ENCODE data around the gene PCCB. TPM values are rescaled to one million over a fixed set of nuclear protein-coding genes. Genes with fewer than 3 reads are reported as not detected.

The PCCB gene
- total RNA-seq, 4 donors from 2014 or later, result 12.9 to 42.8 (median 17.2) TPM

GRCh38 chr3:136311261-136311660 is 61.1 kb downstream of the PCCB start:
- Histone ChIP-seq H3K36me3 (no peaks in the 10 kb centered on the region), H3K9me3 (no peaks in the 10 kb centered on the region), H3K27ac (no peak overlapping the region), H3K4me1 (no peaks in the 10 kb centered on the region), H3K4me3 (no peak overlapping the region), H3K27me3 (no peaks in the 10 kb centered on the region)
- TF ChIP-seq, protein P1, sequence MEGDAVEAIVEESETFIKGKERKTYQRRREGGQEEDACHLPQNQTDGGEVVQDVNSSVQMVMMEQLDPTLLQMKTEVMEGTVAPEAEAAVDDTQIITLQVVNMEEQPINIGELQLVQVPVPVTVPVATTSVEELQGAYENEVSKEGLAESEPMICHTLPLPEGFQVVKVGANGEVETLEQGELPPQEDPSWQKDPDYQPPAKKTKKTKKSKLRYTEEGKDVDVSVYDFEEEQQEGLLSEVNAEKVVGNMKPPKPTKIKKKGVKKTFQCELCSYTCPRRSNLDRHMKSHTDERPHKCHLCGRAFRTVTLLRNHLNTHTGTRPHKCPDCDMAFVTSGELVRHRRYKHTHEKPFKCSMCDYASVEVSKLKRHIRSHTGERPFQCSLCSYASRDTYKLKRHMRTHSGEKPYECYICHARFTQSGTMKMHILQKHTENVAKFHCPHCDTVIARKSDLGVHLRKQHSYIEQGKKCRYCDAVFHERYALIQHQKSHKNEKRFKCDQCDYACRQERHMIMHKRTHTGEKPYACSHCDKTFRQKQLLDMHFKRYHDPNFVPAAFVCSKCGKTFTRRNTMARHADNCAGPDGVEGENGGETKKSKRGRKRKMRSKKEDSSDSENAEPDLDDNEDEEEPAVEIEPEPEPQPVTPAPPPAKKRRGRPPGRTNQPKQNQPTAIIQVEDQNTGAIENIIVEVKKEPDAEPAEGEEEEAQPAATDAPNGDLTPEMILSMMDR (IDR thresholded peaks at IDR 0.05), result no peak
- no peak for DNase-seq
- intact Hi-C loops (cut with DNase I; ENCODE audit: low total_unique reads), result no loop called here

DNA sequence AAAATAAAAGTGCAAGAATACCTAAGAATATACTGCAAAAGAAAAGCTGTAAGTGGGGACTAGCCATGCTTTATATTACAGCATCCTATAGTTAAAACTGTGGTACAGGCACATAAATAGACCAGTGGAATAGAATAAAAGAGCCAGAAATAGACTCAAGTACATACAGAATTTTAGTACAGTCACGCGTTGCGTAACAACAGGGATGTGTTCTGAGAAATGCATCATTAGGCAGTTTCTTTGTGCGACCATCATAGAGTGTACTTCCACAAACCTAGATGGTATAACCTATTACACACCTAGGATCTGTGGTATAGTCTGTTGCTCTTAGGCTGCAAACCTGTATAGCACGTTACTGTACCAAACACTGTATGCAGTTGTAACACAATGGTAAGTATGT is 61.8 kb downstream of the PCCB start:
- Histone ChIP-seq H3K27ac (no peak overlapping the region), H3K4me3 (no peak overlapping the region), H3K36me3 (no peaks in the 10 kb centered on the region), H3K27me3 (no peaks in the 10 kb centered on the region), H3K4me1 (no peaks in the 10 kb centered on the region), H3K9me3 (no peaks in the 10 kb centered on the region)
- intact Hi-C loops (cut with DNase I; ENCODE audit: low total_unique reads), result no loop called here
- DNase-seq, result no peak
- TF ChIP-seq, protein P1 (IDR thresholded peaks at IDR 0.05), result no peak
- TF ChIP-seq POLR2A (IDR thresholded peaks at IDR 0.05), result no peak

DNA sequence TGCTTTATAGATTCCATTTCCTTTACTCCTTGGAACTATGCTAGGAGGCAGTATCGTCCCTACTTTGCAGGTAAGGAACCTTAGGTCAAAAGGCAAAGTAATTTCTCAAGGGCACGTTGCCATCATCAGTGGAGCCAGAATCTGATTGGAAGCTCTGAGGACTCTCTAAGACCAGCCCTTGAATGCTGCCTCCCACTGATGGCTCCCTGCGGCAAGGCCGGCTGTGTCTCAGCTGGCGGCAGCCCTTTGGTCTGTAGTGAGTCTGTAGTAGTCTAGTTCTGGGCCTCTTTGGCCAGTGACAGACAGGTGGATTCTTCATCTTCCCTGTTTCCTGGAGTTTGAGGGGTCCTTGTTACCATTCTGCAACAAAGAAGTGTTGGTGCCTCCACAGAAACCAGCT is 76.2 kb downstream of the PCCB start:
- H3K27ac ChIP-seq, result no peak overlapping the region
- no peak overlapping the region for H3K4me3 ChIP-seq
- H3K27me3 ChIP-seq, result no peaks in the 10 kb centered on the region
- intact Hi-C loops (cut with DNase I; ENCODE audit: low total_unique reads), result no loop called here
- no peaks in the 10 kb centered on the region for H3K36me3 ChIP-seq
- TF ChIP-seq, protein P1 (IDR thresholded peaks at IDR 0.05), result no peak
- no peak for TF ChIP-seq POLR2A (IDR thresholded peaks at IDR 0.05)
- peaks cover 0 to 15% of the 10 kb centered on the region in 2 donors for H3K9me3 ChIP-seq
- H3K4me1 ChIP-seq, result no peaks in the 10 kb centered on the region
- DNase-seq, result no peak

- no peak for DNase-seq
Observed at GRCh38 chr3:136327671-136328070, 77.5 kb downstream of the PCCB start.

GRCh38 chr3:136329593-136329992 is 79.5 kb downstream of the PCCB start:
- H3K4me3 ChIP-seq, result no peak overlapping the region
- H3K9me3 ChIP-seq, result no peaks in the 10 kb centered on the region
- intact Hi-C loops (cut with DNase I; ENCODE audit: low total_unique reads), result no loop called here
- H3K4me1 ChIP-seq, result no peaks in the 10 kb centered on the region
- TF ChIP-seq POLR2A (IDR thresholded peaks at IDR 0.05), result no peak
- TF ChIP-seq, protein P1 (IDR thresholded peaks at IDR 0.05), result no peak
- no peak overlapping the region for H3K27ac ChIP-seq
- no peak for DNase-seq
- H3K36me3 ChIP-seq, result no peaks in the 10 kb centered on the region
- H3K27me3 ChIP-seq, result no peaks in the 10 kb centered on the region

More at GRCh38 chr3:136327671-136328070, 77.5 kb downstream of the PCCB start:
- H3K4me1 ChIP-seq, result no peaks in the 10 kb centered on the region
- no peaks in the 10 kb centered on the region for H3K27me3 ChIP-seq
- TF ChIP-seq, protein P1 (IDR thresholded peaks at IDR 0.05), result no peak
- TF ChIP-seq POLR2A (IDR thresholded peaks at IDR 0.05), result no peak
- no peaks in the 10 kb centered on the region for H3K36me3 ChIP-seq
- H3K4me3 ChIP-seq, result no peak overlapping the region
- no peak overlapping the region for H3K27ac ChIP-seq
- peaks cover 0 to 10% of the 10 kb centered on the region in 2 donors for H3K9me3 ChIP-seq
- intact Hi-C loops (cut with DNase I; ENCODE audit: low total_unique reads), result no loop called here
